ENCODE measurements around the gene USP34. TPM values are rescaled to one million over a fixed set of nuclear protein-coding genes. Genes with fewer than 3 reads are reported as not detected.
A peak's percentile ranks its signal among the peaks of the same experiment; 100 is the strongest.

The USP34 gene
- total and polyA plus RNA-seq, 9 of the 15 experiments (the other 6 are each of a cell fraction or from before 2014, with no cell fraction given) = 19.8 to 108 (median 67.8) TPM

GRCh38 chr2:61356261-61356957, 114.5 kb downstream of the USP34 start (continued):
- TF ChIP-seq YBX1 (IDR thresholded peaks at IDR 0.05) (no peak), ZZZ3 (IDR thresholded peaks at IDR 0.05) (no peak), CEBPB (tag; IDR thresholded peaks at IDR 0.05) (peak; percentile 87), KDM1A (IDR thresholded peaks at IDR 0.05) (no peak), LARP7 (IDR thresholded peaks at IDR 0.05) (no peak), RERE (CRISPR knock-in tag; IDR thresholded peaks at IDR 0.05; ENCODE audit: borderline replicate concordance) (no peak), ZNF644 (tag; IDR thresholded peaks at IDR 0.05; ENCODE audit: low read depth) (no peak), ZNF655 (CRISPR knock-in tag; IDR thresholded peaks at IDR 0.05) (no peak), ZNF174 (CRISPR knock-in tag; IDR thresholded peaks at IDR 0.05) (no peak), ZBTB9 (CRISPR knock-in tag; IDR thresholded peaks at IDR 0.05) (no peak), MAFG (tag; conservative IDR thresholded peaks at IDR 0.05) (peak; percentile 80), GTF2E2 (tag; IDR thresholded peaks at IDR 0.05) (no peak), ZNF518B (CRISPR knock-in tag; IDR thresholded peaks at IDR 0.05) (no peak), SPI1 (IDR thresholded peaks at IDR 0.05; ENCODE audit: borderline replicate concordance, low read depth, low read length) (no peak), C11orf30 (IDR thresholded peaks at IDR 0.05; ENCODE audit: low read depth) (peak; percentile 75; the same call in 1 of the 2 replicates), CHD1 (IDR thresholded peaks at IDR 0.05; ENCODE audit: low read length) (no peak), CCNT2 (IDR thresholded peaks at IDR 0.05; ENCODE audit: borderline replicate concordance, extremely low read depth, insufficient read length, low read depth, low read length) (no peak)

All from K562 (cell line).